ENCODE measurements around the gene STMND1.

GRCh38 chr6:17138033-17138432 lies 36.2 kb downstream of the STMND1 start:
- TF ChIP-seq POLR2AphosphoS5 (IDR thresholded peaks at IDR 0.05) (no peak), CTCF (IDR thresholded peaks at IDR 0.05) (no peak), EP300 (IDR thresholded peaks at IDR 0.05) (no peak)
